Kidney (tissue), 14 donors: ENCODE results near the gene SASH1. TPM values are rescaled to one million over a fixed set of nuclear protein-coding genes. Genes with fewer than 3 reads are reported as not detected.
A peak's percentile ranks its signal among the peaks of the same experiment; 100 is the strongest.

Source experiments
- DNase-seq, 5 donors: peaks; one replicate each; pipeline ENCODE4 v3.0.0-alpha.2; 2013 to 2020
- FAIRE-seq: peaks from 2 replicates; lab custom pipeline; 2012; peaks lifted over from hg19 to GRCh38; lab: Jason Lieb, UNC
- H3K27ac ChIP-seq, 2 donors: one replicate each; pipeline ENCODE4 v1.7.0; 2013; ENCODE audit warnings: low read depth in 2 of 2, low read length in 2 of 2, inconsistent platforms in 1 of 2
- H3K27me3 ChIP-seq: one replicate; pipeline ENCODE4 v1.7.1; 2013; ENCODE audit warnings: low read length, inconsistent platforms; ENCODE audit not compliant: control insufficient read depth, insufficient read depth
- H3K36me3 ChIP-seq, 3 donors: one replicate each; pipeline versions ENCODE4 v1.7.0 to v1.7.1; 2013; ENCODE audit warnings: low read length in 3 of 3, control low read depth in 1 of 3, inconsistent platforms in 1 of 3; ENCODE audit not compliant: insufficient read depth in 3 of 3, control insufficient read depth in 2 of 3
- H3K4me1 ChIP-seq, 3 donors: one replicate each; pipeline versions ENCODE4 v1.7.0 to v1.7.1; 2013; ENCODE audit warnings: low read length in 3 of 3, inconsistent platforms in 1 of 3, low read depth in 1 of 3; ENCODE audit not compliant: control insufficient read depth in 2 of 3, insufficient read depth in 2 of 3
- H3K4me3 ChIP-seq, 3 donors: one replicate each; pipeline versions ENCODE4 v1.7.0 to v1.8.1; 2013; ENCODE audit warnings: low read length in 3 of 3, control low read depth in 1 of 3, inconsistent platforms in 1 of 3
- H3K9ac ChIP-seq, 3 donors: one replicate each; pipeline versions ENCODE4 v1.7.0 to v1.7.1; 2013; ENCODE audit warnings: low read length in 3 of 3, control low read depth in 1 of 3, inconsistent platforms in 1 of 3
- H3K9me3 ChIP-seq, 3 donors: one replicate each; pipeline versions ENCODE4 v1.7.0 to v1.7.1; 2013; ENCODE audit warnings: low read length in 3 of 3, control low read depth in 1 of 3, inconsistent platforms in 1 of 3; ENCODE audit not compliant: control insufficient read depth in 2 of 3, insufficient read depth in 1 of 3
- CTCF ChIP-seq: IDR thresholded peaks from 3 replicates; pipeline ENCODE4 v1.5.1; 2012; ENCODE audit warnings: mild to moderate bottlenecking, moderate library complexity, borderline replicate concordance; ENCODE audit not compliant: insufficient read depth; ENCODE audit errors: extremely low read depth
- intact Hi-C: fragments of 100-400 bp; cut with DNase I; formaldehyde crosslinking; loops from one replicate; pipeline ENCODE4 v1.11.1; 2022
- polyA plus RNA-seq: library from polyadenylated mRNA; stranded (reverse); fragments of 350-450 nt; fragmentation: Illumina TruSeq; extraction: RNeasy Lipid Tissue Mini Kit (QIAGEN cat#74804); gene quantifications from one replicate; pipeline ENCODE4 v1.2.3, GENCODE V29; 2014; ENCODE audit warnings: low read depth, low replicate concordance; ENCODE audit not compliant: insufficient read depth
- total RNA-seq: library from RNA; stranded (reverse); fragmentation: NEBNext Ultra II Directional; extraction: Animal tissue kit (Norgen Biotek cat#: 25700); gene quantifications from one replicate; pipeline ENCODE4 v1.2.1, GENCODE V29; 2021
- donor health status: control.
- donor health status: control.
- donor health status: control.
- donor health status: control.
- donor health status: control.
- donor health status: DM: yes; HTN: yes; CAD: no.
- donor health status: Normal renal cell carcinoma (clear cell type).

Gene SASH1
- total and polyA plus RNA-seq, 2 donors from 2014 or later, result 6.2 to 148 TPM

GRCh38 chr6:148392671-148393070 is 50.0 kb downstream of the SASH1 start:
- no peaks in the 10 kb centered on the region for H3K36me3 ChIP-seq
- intact Hi-C loops, result no loop called here
- no peak overlapping the region for H3K4me3 ChIP-seq
- no peaks in the 10 kb centered on the region for H3K9me3 ChIP-seq
- DNase-seq, result no peak
- H3K9ac ChIP-seq, result no peak overlapping the region
- TF ChIP-seq CTCF, result no peak
- peaks cover 0 to 12% (median 0%) of the 10 kb centered on the region in 3 donors for H3K4me1 ChIP-seq
- no peaks in the 10 kb centered on the region for H3K27me3 ChIP-seq
- no peak for FAIRE-seq
- no peak overlapping the region for H3K27ac ChIP-seq

DNA sequence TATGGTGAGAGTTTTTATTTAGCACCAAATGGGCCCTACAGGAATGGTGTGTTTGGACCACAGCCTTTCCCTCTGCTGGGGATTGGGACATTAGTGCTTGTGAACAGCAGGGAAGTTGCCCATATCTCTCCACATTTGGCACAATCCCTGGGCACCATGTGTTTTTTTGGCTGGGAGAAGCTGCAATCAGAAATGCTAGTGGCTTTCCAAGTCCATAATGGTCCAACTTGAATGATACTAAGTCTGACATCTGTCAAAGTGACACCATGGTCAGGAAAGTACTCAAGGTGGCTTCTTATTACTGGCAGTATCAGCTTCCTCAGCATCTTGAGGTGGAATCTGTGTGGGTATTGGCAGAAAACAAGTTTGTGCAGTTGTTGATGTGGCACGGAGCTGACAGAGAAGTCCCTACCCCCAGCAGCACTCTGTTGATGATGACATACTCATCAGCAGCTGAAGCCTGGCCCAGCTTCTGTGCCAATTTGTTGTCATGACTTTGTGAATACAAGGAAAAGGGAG is 53.0 kb downstream of the SASH1 start:
- Histone ChIP-seq H3K4me1 (peaks cover 0 to 2% (median 0%) of the 10 kb centered on the region in 3 donors), H3K9me3 (no peaks in the 10 kb centered on the region), H3K36me3 (no peaks in the 10 kb centered on the region), H3K4me3 (no peak overlapping the region), H3K27ac (no peak overlapping the region), H3K27me3 (no peaks in the 10 kb centered on the region), H3K9ac (no peak overlapping the region)
- DNase-seq, result no peak
- no peak for FAIRE-seq
- TF ChIP-seq CTCF, result no peak
- intact Hi-C loops, result no loop called here

DNA sequence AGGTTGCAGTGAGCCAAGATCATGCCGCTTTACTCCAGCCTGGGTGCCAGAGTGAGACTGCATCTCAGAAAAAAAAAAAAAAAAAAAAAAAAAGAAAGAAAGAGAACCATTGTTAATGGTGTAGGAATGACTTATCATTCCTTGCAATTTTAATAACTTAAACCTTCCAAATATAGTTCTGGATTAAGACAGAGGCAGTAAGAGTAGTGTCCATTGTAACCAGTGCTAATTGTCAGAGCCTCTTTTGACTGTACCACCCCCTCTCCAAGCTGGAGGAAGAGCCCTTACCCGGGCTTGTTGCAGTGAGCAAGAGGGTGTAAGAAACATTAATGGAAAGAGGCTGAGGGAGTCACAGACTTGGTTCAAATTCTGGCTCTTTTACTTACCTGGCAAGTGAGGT is 53.8 kb downstream of the SASH1 start:
- no peak for TF ChIP-seq CTCF
- H3K4me1 ChIP-seq, result peaks cover 0 to 2% (median 0%) of the 10 kb centered on the region in 3 donors
- peak overlapping the region; percentile 20 to 23 for H3K27ac ChIP-seq
- H3K9ac ChIP-seq, result no peak overlapping the region
- H3K9me3 ChIP-seq, result no peaks in the 10 kb centered on the region
- H3K4me3 ChIP-seq, result no peak overlapping the region
- no peak for FAIRE-seq
- intact Hi-C loops, result no loop called here
- no peak for DNase-seq
- H3K27me3 ChIP-seq, result no peaks in the 10 kb centered on the region
- no peaks in the 10 kb centered on the region for H3K36me3 ChIP-seq

DNA sequence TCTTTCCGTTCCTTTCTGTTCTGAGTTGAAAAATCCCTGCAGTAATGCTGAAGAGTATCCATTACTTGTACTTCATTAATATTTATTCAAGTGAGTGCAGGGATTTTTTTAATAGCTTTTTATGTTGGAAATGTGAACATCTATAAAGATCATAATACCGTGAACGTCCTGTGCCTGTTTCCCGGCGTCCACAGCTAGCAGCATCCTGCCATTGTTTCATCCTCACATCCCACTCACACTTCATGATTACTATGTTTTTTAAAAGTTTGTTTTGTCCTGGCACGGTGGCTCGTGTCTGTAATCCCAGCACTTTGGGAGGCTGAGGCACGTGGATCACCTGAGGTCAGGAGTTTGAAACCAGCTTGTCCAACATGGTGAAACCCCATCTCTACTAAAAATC is 54.3 kb downstream of the SASH1 start:
- TF ChIP-seq CTCF, result no peak
- Histone ChIP-seq H3K4me3 (no peak overlapping the region), H3K27ac (peak overlapping the region in 1 of 2 donors; percentile 23), H3K9me3 (no peaks in the 10 kb centered on the region), H3K27me3 (no peaks in the 10 kb centered on the region), H3K36me3 (no peaks in the 10 kb centered on the region), H3K9ac (no peak overlapping the region), H3K4me1 (peaks cover 0 to 2% (median 0%) of the 10 kb centered on the region in 3 donors)
- FAIRE-seq, result no peak
- DNase-seq, result no peak
- intact Hi-C loops, result no loop called here
